ENCODE data around the gene ADGRL2.

Gene ADGRL2

GRCh38 chr1:81982523-81982922 is 181.8 kb downstream of the ADGRL2 start:
- Histone ChIP-seq H3K9me3 (ENCODE audit: control insufficient read depth in 2 of 2, low read length in 2 of 2) (no peaks in the 10 kb centered on the region), H3K4me3 (ENCODE audit: low read length in 2 of 2) (no peak overlapping the region), H3K9ac (ENCODE audit: low read length in 2 of 2) (no peak overlapping the region), H3K27ac (ENCODE audit: low read length) (no peak overlapping the region), H3K36me3 (ENCODE audit: control insufficient read depth in 2 of 2, insufficient read depth in 2 of 2, low read length in 2 of 2) (peaks cover 4 to 12% of the 10 kb centered on the region in 2 donors), H3K27me3 (ENCODE audit: control insufficient read depth in 1 of 2, insufficient read depth in 2 of 2, low read length in 2 of 2) (no peaks in the 10 kb centered on the region), H3K4me1 (ENCODE audit: control insufficient read depth, insufficient read depth, low read length) (no peaks in the 10 kb centered on the region)

GRCh38 chr1:81989524-81989923 is 188.8 kb downstream of the ADGRL2 start:
- H3K4me3 ChIP-seq (ENCODE audit: low read length in 2 of 2): no peak overlapping the region
- H3K36me3 ChIP-seq (ENCODE audit: control insufficient read depth in 2 of 2, insufficient read depth in 2 of 2, low read length in 2 of 2): peaks cover 11 to 17% of the 10 kb centered on the region in 2 donors
- H3K4me1 ChIP-seq (ENCODE audit: control insufficient read depth, insufficient read depth, low read length): no peaks in the 10 kb centered on the region
- no peaks in the 10 kb centered on the region for H3K9me3 ChIP-seq (ENCODE audit: control insufficient read depth in 2 of 2, low read length in 2 of 2)
- no peak overlapping the region for H3K9ac ChIP-seq (ENCODE audit: low read length in 2 of 2)
- no peaks in the 10 kb centered on the region for H3K27me3 ChIP-seq (ENCODE audit: control insufficient read depth in 1 of 2, insufficient read depth in 2 of 2, low read length in 2 of 2)
- no peak overlapping the region for H3K27ac ChIP-seq (ENCODE audit: low read length)

DNA sequence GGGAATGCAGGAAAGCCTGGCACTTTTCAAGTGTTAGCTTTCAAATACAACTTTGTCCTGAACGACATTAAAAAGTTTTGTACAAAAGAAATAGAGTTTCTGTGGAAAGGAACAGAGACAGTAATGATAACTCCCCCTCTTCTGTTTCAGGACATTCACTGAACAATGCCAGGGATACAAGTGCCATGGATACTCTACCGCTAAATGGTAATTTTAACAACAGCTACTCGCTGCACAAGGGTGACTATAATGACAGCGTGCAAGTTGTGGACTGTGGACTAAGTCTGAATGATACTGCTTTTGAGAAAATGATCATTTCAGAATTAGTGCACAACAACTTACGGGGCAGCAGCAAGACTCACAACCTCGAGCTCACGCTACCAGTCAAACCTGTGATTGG is 189.5 kb downstream of the ADGRL2 start:
- Histone ChIP-seq H3K36me3 (ENCODE audit: control insufficient read depth in 2 of 2, insufficient read depth in 2 of 2, low read length in 2 of 2) (peaks cover 10 to 12% of the 10 kb centered on the region in 2 donors), H3K4me3 (ENCODE audit: low read length in 2 of 2) (no peak overlapping the region), H3K9ac (ENCODE audit: low read length in 2 of 2) (no peak overlapping the region), H3K27me3 (ENCODE audit: control insufficient read depth in 1 of 2, insufficient read depth in 2 of 2, low read length in 2 of 2) (no peaks in the 10 kb centered on the region), H3K27ac (ENCODE audit: low read length) (no peak overlapping the region), H3K9me3 (ENCODE audit: control insufficient read depth in 2 of 2, low read length in 2 of 2) (no peaks in the 10 kb centered on the region), H3K4me1 (ENCODE audit: control insufficient read depth, insufficient read depth, low read length) (no peaks in the 10 kb centered on the region)

DNA sequence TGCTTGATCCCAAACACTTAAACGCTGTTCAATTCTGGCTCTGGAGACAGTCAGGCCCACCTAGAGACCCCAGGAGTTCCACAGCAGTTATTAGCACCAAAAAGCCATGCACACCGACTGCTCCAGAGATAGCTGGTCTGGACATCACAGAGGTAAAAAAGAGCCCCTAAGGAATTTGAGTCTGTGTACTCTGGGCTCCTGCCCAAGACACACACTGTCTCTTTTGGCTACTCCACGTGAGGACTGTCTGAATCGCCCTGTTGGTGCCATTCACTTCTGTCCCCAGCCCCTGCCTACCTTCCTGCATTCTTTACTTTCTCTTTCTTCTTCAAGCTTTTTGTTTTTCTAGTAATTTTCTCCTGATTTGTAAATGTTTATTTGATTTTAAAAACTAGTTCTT is 197.4 kb downstream of the ADGRL2 start:
- Histone ChIP-seq H3K36me3 (ENCODE audit: control insufficient read depth in 2 of 2, insufficient read depth in 2 of 2, low read length in 2 of 2) (no peaks in the 10 kb centered on the region), H3K4me3 (ENCODE audit: low read length in 2 of 2) (no peak overlapping the region), H3K9me3 (ENCODE audit: control insufficient read depth in 2 of 2, low read length in 2 of 2) (no peaks in the 10 kb centered on the region), H3K4me1 (ENCODE audit: control insufficient read depth, insufficient read depth, low read length) (peaks cover 4% of the 10 kb centered on the region), H3K27me3 (ENCODE audit: control insufficient read depth in 1 of 2, insufficient read depth in 2 of 2, low read length in 2 of 2) (no peaks in the 10 kb centered on the region), H3K27ac (ENCODE audit: low read length) (no peak overlapping the region), H3K9ac (ENCODE audit: low read length in 2 of 2) (no peak overlapping the region)

GRCh38 chr1:81999364-81999763 is 198.6 kb downstream of the ADGRL2 start:
- Histone ChIP-seq H3K27ac (ENCODE audit: low read length) (no peak overlapping the region), H3K9ac (ENCODE audit: low read length in 2 of 2) (no peak overlapping the region), H3K4me1 (ENCODE audit: control insufficient read depth, insufficient read depth, low read length) (peaks cover 4% of the 10 kb centered on the region), H3K4me3 (ENCODE audit: low read length in 2 of 2) (no peak overlapping the region), H3K9me3 (ENCODE audit: control insufficient read depth in 2 of 2, low read length in 2 of 2) (no peaks in the 10 kb centered on the region), H3K27me3 (ENCODE audit: control insufficient read depth in 1 of 2, insufficient read depth in 2 of 2, low read length in 2 of 2) (no peaks in the 10 kb centered on the region), H3K36me3 (ENCODE audit: control insufficient read depth in 2 of 2, insufficient read depth in 2 of 2, low read length in 2 of 2) (no peaks in the 10 kb centered on the region)

DNA sequence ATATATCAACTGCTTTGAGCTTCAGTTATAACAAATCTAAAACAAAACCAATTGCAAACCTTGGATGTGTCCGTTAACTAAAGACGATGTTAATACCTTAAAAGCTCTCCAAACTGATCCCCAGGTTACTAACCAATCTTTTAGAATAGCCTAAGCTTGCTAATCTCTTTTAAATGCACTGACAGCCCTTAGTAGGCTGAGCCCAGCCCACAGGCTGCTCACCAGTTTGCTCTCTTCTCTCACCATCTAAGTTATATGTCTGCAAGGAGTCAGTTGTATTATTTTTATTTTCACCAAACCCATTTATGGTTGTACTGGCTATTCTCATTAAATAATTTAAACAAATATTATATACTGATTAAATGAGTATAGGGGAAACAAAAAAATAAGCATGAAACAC is 199.5 kb downstream of the ADGRL2 start:
- Histone ChIP-seq H3K9ac (ENCODE audit: low read length in 2 of 2) (no peak overlapping the region), H3K9me3 (ENCODE audit: control insufficient read depth in 2 of 2, low read length in 2 of 2) (no peaks in the 10 kb centered on the region), H3K4me3 (ENCODE audit: low read length in 2 of 2) (no peak overlapping the region), H3K36me3 (ENCODE audit: control insufficient read depth in 2 of 2, insufficient read depth in 2 of 2, low read length in 2 of 2) (no peaks in the 10 kb centered on the region), H3K27ac (ENCODE audit: low read length) (no peak overlapping the region), H3K27me3 (ENCODE audit: control insufficient read depth in 1 of 2, insufficient read depth in 2 of 2, low read length in 2 of 2) (no peaks in the 10 kb centered on the region), H3K4me1 (ENCODE audit: control insufficient read depth, insufficient read depth, low read length) (peaks cover 4% of the 10 kb centered on the region)

GRCh38 chr1:82001345-82001744 is 200.6 kb downstream of the ADGRL2 start:
- H3K9ac ChIP-seq (ENCODE audit: low read length in 2 of 2): no peak overlapping the region
- H3K36me3 ChIP-seq (ENCODE audit: control insufficient read depth in 2 of 2, insufficient read depth in 2 of 2, low read length in 2 of 2): no peaks in the 10 kb centered on the region
- no peaks in the 10 kb centered on the region for H3K27me3 ChIP-seq (ENCODE audit: control insufficient read depth in 1 of 2, insufficient read depth in 2 of 2, low read length in 2 of 2)
- peaks cover 4% of the 10 kb centered on the region for H3K4me1 ChIP-seq (ENCODE audit: control insufficient read depth, insufficient read depth, low read length)
- H3K27ac ChIP-seq (ENCODE audit: low read length): no peak overlapping the region
- H3K4me3 ChIP-seq (ENCODE audit: low read length in 2 of 2): no peak overlapping the region
- H3K9me3 ChIP-seq (ENCODE audit: control insufficient read depth in 2 of 2, low read length in 2 of 2): no peaks in the 10 kb centered on the region

DNA sequence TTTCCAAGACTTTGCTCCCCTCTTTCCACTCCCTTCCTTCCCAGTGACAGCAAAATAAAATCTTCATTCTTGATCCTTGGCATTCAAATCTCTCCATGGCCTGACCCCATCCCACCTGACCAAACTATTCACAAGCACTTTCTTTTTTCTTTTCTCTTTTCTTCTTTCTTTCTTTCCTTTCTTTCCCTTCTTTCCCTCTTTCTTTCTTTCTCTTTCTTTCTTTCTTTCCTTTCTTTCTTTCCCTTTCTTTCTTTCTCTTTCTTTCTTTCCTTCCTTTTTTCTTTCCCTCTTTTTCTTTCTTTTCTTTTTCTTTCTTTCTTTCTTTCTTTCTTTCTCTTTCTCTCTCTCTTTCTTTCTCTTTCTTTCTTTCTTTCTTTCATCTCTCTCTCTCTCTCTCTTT is 207.1 kb downstream of the ADGRL2 start:
- Histone ChIP-seq H3K27me3 (ENCODE audit: control insufficient read depth in 1 of 2, insufficient read depth in 2 of 2, low read length in 2 of 2) (no peaks in the 10 kb centered on the region), H3K27ac (ENCODE audit: low read length) (no peak overlapping the region), H3K9ac (ENCODE audit: low read length in 2 of 2) (no peak overlapping the region), H3K36me3 (ENCODE audit: control insufficient read depth in 2 of 2, insufficient read depth in 2 of 2, low read length in 2 of 2) (no peaks in the 10 kb centered on the region), H3K4me3 (ENCODE audit: low read length in 2 of 2) (no peak overlapping the region), H3K9me3 (ENCODE audit: control insufficient read depth in 2 of 2, low read length in 2 of 2) (no peaks in the 10 kb centered on the region), H3K4me1 (ENCODE audit: control insufficient read depth, insufficient read depth, low read length) (no peaks in the 10 kb centered on the region)

DNA sequence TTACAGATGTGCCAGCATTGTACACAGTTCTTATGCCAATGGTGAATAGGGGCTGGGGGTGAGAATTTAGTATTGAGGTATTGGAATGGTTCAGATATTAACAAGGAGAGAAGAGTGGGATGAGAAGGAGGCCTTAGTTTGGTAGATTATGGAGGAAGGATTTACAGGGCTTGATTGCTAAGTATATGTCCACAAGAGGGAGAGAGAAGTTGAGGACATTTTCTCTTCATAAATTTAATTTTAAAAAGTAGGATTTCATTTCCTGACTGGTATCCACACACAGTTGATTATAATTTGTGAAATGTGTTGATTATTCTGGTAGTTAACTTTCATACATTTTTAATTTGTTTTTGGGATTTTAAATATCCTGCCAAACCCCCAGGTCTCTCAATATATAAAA is 213.0 kb downstream of the ADGRL2 start:
- H3K9me3 ChIP-seq (ENCODE audit: control insufficient read depth in 2 of 2, low read length in 2 of 2): no peaks in the 10 kb centered on the region
- H3K9ac ChIP-seq (ENCODE audit: low read length in 2 of 2): no peak overlapping the region
- H3K4me3 ChIP-seq (ENCODE audit: low read length in 2 of 2): no peak overlapping the region
- H3K27me3 ChIP-seq (ENCODE audit: control insufficient read depth in 1 of 2, insufficient read depth in 2 of 2, low read length in 2 of 2): no peaks in the 10 kb centered on the region
- H3K27ac ChIP-seq (ENCODE audit: low read length): no peak overlapping the region
- no peaks in the 10 kb centered on the region for H3K36me3 ChIP-seq (ENCODE audit: control insufficient read depth in 2 of 2, insufficient read depth in 2 of 2, low read length in 2 of 2)
- no peaks in the 10 kb centered on the region for H3K4me1 ChIP-seq (ENCODE audit: control insufficient read depth, insufficient read depth, low read length)

DNA sequence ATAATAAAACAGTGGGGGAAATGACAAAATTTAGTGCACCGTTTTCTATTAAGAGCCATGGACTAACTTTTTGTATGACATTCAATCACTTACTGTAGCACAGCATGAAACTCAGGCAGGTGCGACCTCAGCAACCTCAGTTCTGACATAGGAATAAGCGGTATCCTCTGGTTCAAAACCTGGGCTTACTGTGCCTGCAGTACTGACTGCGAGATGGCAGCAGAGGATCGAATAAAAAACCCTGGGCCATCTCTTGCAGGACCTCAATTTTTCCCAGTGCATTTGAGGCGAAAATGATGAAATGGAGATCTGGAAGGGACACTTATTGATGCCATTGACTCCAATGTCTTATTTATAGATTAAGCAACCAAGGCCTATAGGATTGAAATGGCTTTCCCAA is 214.7 kb downstream of the ADGRL2 start:
- H3K36me3 ChIP-seq (ENCODE audit: control insufficient read depth in 2 of 2, insufficient read depth in 2 of 2, low read length in 2 of 2): no peaks in the 10 kb centered on the region

DNA sequence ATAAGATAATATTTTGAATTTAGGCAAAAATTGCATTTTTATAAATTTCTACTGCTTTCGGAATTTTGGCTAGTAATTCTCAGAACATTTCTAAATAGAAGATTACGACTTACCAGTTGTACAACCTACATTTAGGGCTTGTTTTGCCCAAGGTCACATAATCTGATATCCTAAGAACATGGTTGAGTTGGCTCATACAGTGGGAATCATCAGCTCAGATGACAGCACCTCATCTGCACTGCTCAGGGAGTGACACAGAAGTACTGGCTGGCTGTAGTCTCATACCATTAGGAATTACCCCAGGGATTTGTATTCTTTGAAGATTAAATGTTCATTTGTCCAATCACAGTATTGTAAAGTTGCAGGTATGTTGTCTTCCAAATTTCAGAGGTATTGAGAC is 217.6 kb downstream of the ADGRL2 start:
- no peaks in the 10 kb centered on the region for H3K4me1 ChIP-seq (ENCODE audit: control insufficient read depth, insufficient read depth, low read length)

More for the DNA sequence above, 214.7 kb downstream of the ADGRL2 start:
- Histone ChIP-seq H3K27me3 (ENCODE audit: control insufficient read depth in 1 of 2, insufficient read depth in 2 of 2, low read length in 2 of 2) (no peaks in the 10 kb centered on the region), H3K9ac (ENCODE audit: low read length in 2 of 2) (no peak overlapping the region), H3K4me1 (ENCODE audit: control insufficient read depth, insufficient read depth, low read length) (no peaks in the 10 kb centered on the region), H3K4me3 (ENCODE audit: low read length in 2 of 2) (no peak overlapping the region), H3K9me3 (ENCODE audit: control insufficient read depth in 2 of 2, low read length in 2 of 2) (no peaks in the 10 kb centered on the region), H3K27ac (ENCODE audit: low read length) (no peak overlapping the region)

More for the DNA sequence above, 217.6 kb downstream of the ADGRL2 start:
- Histone ChIP-seq H3K27ac (ENCODE audit: low read length) (no peak overlapping the region), H3K9me3 (ENCODE audit: control insufficient read depth in 2 of 2, low read length in 2 of 2) (no peaks in the 10 kb centered on the region), H3K9ac (ENCODE audit: low read length in 2 of 2) (no peak overlapping the region), H3K36me3 (ENCODE audit: control insufficient read depth in 2 of 2, insufficient read depth in 2 of 2, low read length in 2 of 2) (no peaks in the 10 kb centered on the region), H3K27me3 (ENCODE audit: control insufficient read depth in 1 of 2, insufficient read depth in 2 of 2, low read length in 2 of 2) (no peaks in the 10 kb centered on the region), H3K4me3 (ENCODE audit: low read length in 2 of 2) (no peak overlapping the region)

Data from stomach smooth muscle (tissue), 2 donors.